ENCODE data around the gene CBX4.

GRCh38 chr17:79871131-79871530 is 31.9 kb upstream of the CBX4 start:
- no peak for TF ChIP-seq POLR2AphosphoS5 (IDR thresholded peaks at IDR 0.05; ENCODE audit: low read length)
- no peak for TF ChIP-seq TAF1 (IDR thresholded peaks at IDR 0.05; ENCODE audit: borderline replicate concordance, low read depth, low read length)
- TF ChIP-seq JUND (IDR thresholded peaks at IDR 0.05; ENCODE audit: low read depth, low read length) = no peak
- no peak for TF ChIP-seq NR2C2 (IDR thresholded peaks at IDR 0.05; ENCODE audit: borderline replicate concordance, control insufficient read depth, insufficient read length, low read depth)
- no peak for TF ChIP-seq ZSCAN29 (IDR thresholded peaks at IDR 0.05)
- TF ChIP-seq GABPA (IDR thresholded peaks at IDR 0.05; ENCODE audit: low read depth) = no peak
- TF ChIP-seq ZNF592 (IDR thresholded peaks at IDR 0.05) = no peak
- no peak for TF ChIP-seq CTCF (IDR thresholded peaks at IDR 0.05 in 2 of 3, conservative IDR thresholded peaks at IDR 0.05 in 1 of 3; ENCODE audit: control insufficient read depth in 2 of 3, extremely low read depth in 1 of 3, insufficient read depth in 1 of 3, low read depth in 3 of 3, low read length in 3 of 3)
- no peak for TF ChIP-seq KDM1A (IDR thresholded peaks at IDR 0.05; ENCODE audit: borderline replicate concordance)
- no peak for TF ChIP-seq HDAC2 (IDR thresholded peaks at IDR 0.05)
- TF ChIP-seq NFIC (IDR thresholded peaks at IDR 0.05; ENCODE audit: low read depth, low read length) = no peak
- no peak for TF ChIP-seq TBL1XR1 (IDR thresholded peaks at IDR 0.05; ENCODE audit: low read depth, low read length)
